K562 (cell line): Measurements from ENCODE around the gene TMED4. TPM values are rescaled to one million over a fixed set of nuclear protein-coding genes. Genes with fewer than 3 reads are reported as not detected.
"Not testable (repeated sequence)": the region's sequence is repeated elsewhere in the genome, so short reads cannot be mapped to it uniquely, and the experiment has no call there.

ENCODE experiments used
- ATAC-seq: fragments of 200-7000 bp; cut with Tn5 transposase; 3 replicates; pipeline ENCODE4 v1.9.1; 2020; ENCODE audit warnings: moderate library complexity
- BruUV-seq: library from RNA; stranded (reverse); fragments of 400-500 nt; replicated peaks from 2 replicates; lab custom pipeline; 2021; lab: Mats Ljungman, UMichigan
- CTCF ChIA-PET: fragments of 300-600 bp; formaldehyde crosslinking; extraction: SDS; loops from one replicate; lab custom pipeline; 2021; ENCODE audit warnings: low intra/inter-chr PET ratio; lab: Yijun Ruan, JAX
- POLR2A ChIA-PET: fragments of 300-600, 350-650 bp; sonication (Branson Sonifier 250); formaldehyde crosslinking; extraction: SDS; loops from one replicate; lab custom pipeline; 2021; ENCODE audit warnings: antibody characterized with exemption, inconsistent platforms; lab: Yijun Ruan, JAX
- DNase-seq, 4 experiments: peaks; one replicate each; pipeline versions ENCODE4 v3.0.0 to v3.0.0-alpha.2; 2011 to 2018; ENCODE audit warnings: low spot score in 3 of 4, mixed read lengths in 3 of 4; ENCODE audit errors: extremely low read depth in 1 of 4
- FAIRE-seq: peaks from 2 replicates; lab custom pipeline; 2011; peaks lifted over from hg19 to GRCh38; lab: Jason Lieb, UNC
- H2AFZ ChIP-seq: 2 replicates; pipeline ENCODE4 v1.6.0; 2011; ENCODE audit warnings: low read depth, low read length, control low read depth, inconsistent platforms
- H3K27ac ChIP-seq: fragments of 200-600 bp; 3 replicates; pipeline ENCODE4 v1.8.0; 2011; ENCODE audit warnings: low read depth, mild to moderate bottlenecking, control low read depth, inconsistent platforms, low read length, moderate library complexity, mixed read lengths; ENCODE audit errors: extremely low read depth
- H3K27me3 ChIP-seq, 2 experiments: fragments of 300-600 bp in 1 of 2; 2 replicates in 1 of 2; 3 replicates in 1 of 2; pipeline versions ENCODE4 v1.6.0 to v1.8.0; 2011; ENCODE audit warnings: inconsistent platforms in 2 of 2, low read length in 2 of 2, mild to moderate bottlenecking in 1 of 2, mixed read lengths in 1 of 2, moderate library complexity in 1 of 2; ENCODE audit not compliant: control insufficient read depth in 2 of 2, insufficient read depth in 2 of 2
- H3K36me3 ChIP-seq: fragments of 300-600 bp; 3 replicates; pipeline ENCODE4 v1.8.0; 2011; ENCODE audit warnings: mild to moderate bottlenecking, low read length, inconsistent platforms; ENCODE audit not compliant: control insufficient read depth, insufficient read depth
- H3K4me1 ChIP-seq, 2 experiments: fragments of 200-600 bp in 1 of 2; replicated peaks in 1 of 2; 2 replicates in 1 of 2; 3 replicates in 1 of 2; pipeline versions ENCODE4 v1.5.1 to v1.8.0; 2011; ENCODE audit warnings: inconsistent platforms in 2 of 2, low read length in 2 of 2, mild to moderate bottlenecking in 1 of 2, mixed read lengths in 1 of 2, moderate library complexity in 1 of 2; ENCODE audit not compliant: control insufficient read depth in 2 of 2, insufficient read depth in 2 of 2
- H3K4me2 ChIP-seq: 2 replicates; pipeline ENCODE4 v1.6.1; 2011; ENCODE audit warnings: low read length, control low read depth, inconsistent platforms, mixed read lengths; ENCODE audit not compliant: insufficient read depth
- H3K4me3 ChIP-seq: fragments of 200-600 bp; sonication (generic), shearing (Covaris generic); 2 replicates; pipeline ENCODE4 v1.5.1; 2016; ENCODE audit warnings: control low read depth, inconsistent platforms
- H3K79me2 ChIP-seq: fragments of 200-600 bp; 3 replicates; pipeline ENCODE4 v1.8.0; 2011; ENCODE audit warnings: low read length, inconsistent platforms; ENCODE audit not compliant: control insufficient read depth, insufficient read depth
- H3K9ac ChIP-seq, 2 experiments: 2 replicates each; pipeline versions ENCODE4 v1.6.0 to v1.6.1; 2011; ENCODE audit warnings: low read depth in 2 of 2, low read length in 2 of 2, control low read depth in 1 of 2, inconsistent platforms in 1 of 2, mild to moderate bottlenecking in 1 of 2, mixed read lengths in 1 of 2; ENCODE audit not compliant: insufficient read depth in 1 of 2
- H3K9me1 ChIP-seq: one replicate; pipeline ENCODE4 v1.6.0; 2011; ENCODE audit warnings: inconsistent platforms, mild to moderate bottlenecking, low read length, moderate library complexity; ENCODE audit not compliant: control insufficient read depth, insufficient read depth
- H3K9me3 ChIP-seq: replicated peaks from 2 replicates; pipeline ENCODE4 v1.5.1; 2011; ENCODE audit warnings: low read depth, low read length, inconsistent platforms; ENCODE audit not compliant: control insufficient read depth, insufficient read depth
- H4K20me1 ChIP-seq: replicated peaks from 2 replicates; pipeline ENCODE4 v1.6.1; 2011; ENCODE audit warnings: low read length, inconsistent platforms, mixed read lengths; ENCODE audit not compliant: control insufficient read depth, insufficient read depth
- ARID1B ChIP-seq: fragments of 450-650 bp; IDR thresholded peaks from 2 replicates; pipeline ENCODE4 v1.6.1; 2016; ENCODE audit warnings: antibody characterized with exemption, mild to moderate bottlenecking, inconsistent platforms
- PBX2 ChIP-seq, 2 experiments: IDR thresholded peaks in 1 of 2; conservative IDR thresholded peaks in 1 of 2; 2 replicates each; pipeline ENCODE4 v1.6.1; 2016; ENCODE audit warnings: low read depth in 2 of 2, mild to moderate bottlenecking in 1 of 2, missing compliant biosample characterization in 1 of 2, missing genetic modification characterization in 1 of 2, moderate library complexity in 1 of 2
- TCF3 ChIP-seq: sonication (generic); formaldehyde crosslinking; IDR thresholded peaks from 2 replicates; pipeline ENCODE4 v1.4.0; 2020; ENCODE audit warnings: mild to moderate bottlenecking, missing genetic modification reagents
- ZC3H4 ChIP-seq: sonication (generic); formaldehyde crosslinking; IDR thresholded peaks from 2 replicates; pipeline ENCODE4 v1.9.0; 2021; ENCODE audit warnings: missing genetic modification reagents, borderline replicate concordance
- ZNF121 ChIP-seq: sonication (generic); formaldehyde crosslinking; conservative IDR thresholded peaks from 2 replicates; pipeline ENCODE4 v1.8.0; 2022; ENCODE audit warnings: missing genetic modification reagents
- ZNF143 ChIP-seq: sonication (generic); formaldehyde crosslinking; IDR thresholded peaks from 2 replicates; pipeline ENCODE4 v1.9.0; 2022; ENCODE audit warnings: mild to moderate bottlenecking, missing genetic modification reagents
- WGBS: fragments of 100-300 bp; shearing (Covaris generic); methylation state at CpG from one replicate; pipeline ENCODE4 v1.1.6; 2016; ENCODE audit warnings: low coverage, mixed read lengths; ENCODE audit not compliant: insufficient coverage; ENCODE audit errors: missing lambda C conversion rate; 5-methylcytosine and 5-hydroxymethylcytosine counted together
- in situ Hi-C: fragments of 300-500 bp; cut with MboI; formaldehyde crosslinking; loops from 4 replicates; pipeline ENCODE4 v1.15.0; 2018; ENCODE audit warnings: inconsistent platforms, mixed read lengths
- intact Hi-C: fragments of 100-400 bp; cut with micrococcal nuclease; formaldehyde crosslinking; loops from 2 replicates; pipeline ENCODE4 v1.14.2; 2022
- polyA plus RNA-seq, 8 experiments: library from polyadenylated mRNA; depleted of rRNA in 4 of 8; stranded (reverse) in 5 of 8; unstranded in 3 of 8; fragments of >200 nt; fragmentation: Nextera tagmentation in 2 of 8; fragmentation: Illumina TruSeq in 1 of 8; extraction: Ambion mirVana in 2 of 8; extraction: Trizol in 1 of 8; gene quantifications; 2 replicates each; pipeline versions ENCODE4 v1.2.1 to v1.2.3, GENCODE V29; 2011 to 2014; ENCODE audit warnings: inconsistent platforms in 1 of 8, missing spikeins in 1 of 8
- total RNA-seq, 7 experiments: library from RNA; depleted of rRNA in 6 of 7; stranded (reverse); fragments of >200 nt in 6 of 7; fragmentation: Illumina TruSeq in 2 of 7; extraction: Trizol in 2 of 7; gene quantifications; 2 replicates each; pipeline versions ENCODE4 v1.2.1 to v1.2.3, GENCODE V29; 2011 to 2021; ENCODE audit warnings: low replicate concordance in 1 of 7

Gene TMED4
- total and polyA plus RNA-seq, 9 of the 15 experiments (the other 6 are each of a cell fraction or from before 2014, with no cell fraction given) = 20.3 to 64.0 (median 42.1) TPM

GRCh38 chr7:44552473-44553005 is 29.5 kb downstream of the TMED4 start (continued):
- not testable (repeated sequence) for TF ChIP-seq PBX2 (CRISPR knock-in tag; IDR thresholded peaks at IDR 0.05; ENCODE audit: low read depth)
- TF ChIP-seq PBX2 (tag; conservative IDR thresholded peaks at IDR 0.05; ENCODE audit: low read depth) = peak; percentile 81
- peak; percentile 69 for TF ChIP-seq ARID1B
- TF ChIP-seq TCF3 (CRISPR knock-in tag) = peak; percentile 55; the same call in 1 of the 2 replicates

GRCh38 chr7:44549457-44549856 is 32.6 kb downstream of the TMED4 start:
- no peak overlapping the region for H3K27ac ChIP-seq
- H3K4me2 ChIP-seq = no peak overlapping the region
- H2AFZ ChIP-seq = no peak overlapping the region
- no peaks in the 10 kb centered on the region for H3K9me1 ChIP-seq
- H4K20me1 ChIP-seq = no peaks in the 10 kb centered on the region
- ATAC-seq (no peak), FAIRE-seq (no peak), DNase-seq (no peak)
- in situ Hi-C loops (no loop called here), intact Hi-C loops (no loop called here)
- H3K36me3 ChIP-seq = no peaks in the 10 kb centered on the region
- no peaks in the 10 kb centered on the region for H3K79me2 ChIP-seq
- no TSS peak for BruUV-seq
- TF ChIP-seq ZC3H4 (CRISPR knock-in tag) (no peak), ZNF121 (CRISPR knock-in tag) (peak; percentile 77), ZNF143 (CRISPR knock-in tag) (no peak)
- WGBS = 2% methylated on average over 3 of the region's 3 CpGs
- H3K4me1 ChIP-seq = peaks cover 9 to 11% of the 10 kb centered on the region in 2 experiments; a peak in 4 of 5 replicates
- H3K9me3 ChIP-seq = no peaks in the 10 kb centered on the region; the same call in 1 of the 2 replicates
- POLR2A ChIA-PET = interaction anchor here (2.1 kb wide), 1 partner anchor 17 kb away, joined by 7 read pairs; no protein-coding TSS in a partner anchor
- CTCF ChIA-PET = no interaction called here
- H3K4me3 ChIP-seq = no peak overlapping the region
- H3K27me3 ChIP-seq = no peaks in the 10 kb centered on the region
- no peak overlapping the region for H3K9ac ChIP-seq
